Measurements from ENCODE around the gene BCAM. TPM values are rescaled to one million over a fixed set of nuclear protein-coding genes. Genes with fewer than 3 reads are reported as not detected.

The BCAM gene
- total RNA-seq, 1 experiment from 2014 or later: 78.7 TPM

GRCh38 chr19:44817725-44818465 lies 9.0 kb downstream of the BCAM start:
- CTCF ChIA-PET: interaction anchor here (0.6 kb wide), 1 partner anchor 490 kb away, joined by 3 read pairs; no protein-coding TSS in a partner anchor
- Histone ChIP-seq H4K20me1 (ENCODE audit: insufficient read depth) (no peaks in the 10 kb centered on the region), H3K27ac (ENCODE audit: low read depth, low read length) (no peak overlapping the region), H3K9ac (ENCODE audit: low read length) (no peak overlapping the region), H3K27me3 (ENCODE audit: insufficient read depth, low read length) (no peaks in the 10 kb centered on the region), H3K4me1 (ENCODE audit: control insufficient read depth in 1 of 2, insufficient read depth in 2 of 2, low read length in 2 of 2) (no peaks in the 10 kb centered on the region), H3K4me3 (replicated peaks in 1 of 2; ENCODE audit: low read depth in 1 of 2, low read length in 2 of 2) (no peak overlapping the region), H3K79me2 (ENCODE audit: insufficient read depth, low read length) (no peaks in the 10 kb centered on the region), H3K4me2 (ENCODE audit: low read length) (no peak overlapping the region), H2AFZ (ENCODE audit: low read depth, low read length, poor library complexity, severe bottlenecking) (no peak overlapping the region), H3K9me2 (ENCODE audit: insufficient read depth) (no peaks in the 10 kb centered on the region), H3K36me3 (ENCODE audit: control insufficient read depth in 1 of 2, insufficient read depth in 2 of 2, low read length in 2 of 2) (peaks cover 9 to 10% of the 10 kb centered on the region in 2 experiments; a peak in 3 of 4 replicates), H3K9me3 (ENCODE audit: control insufficient read depth in 1 of 2, insufficient read depth in 1 of 2, low read depth in 1 of 2, low read length in 2 of 2) (no peaks in the 10 kb centered on the region)
- POLR2A ChIA-PET: no interaction called here
- RAD21 ChIA-PET (ENCODE audit: low non-redundant PET in 1 of 2, low total read pairs in 2 of 2, uncharacterized antibody in 2 of 2, unreplicated experiment in 2 of 2): no interaction called here
- BruUV-seq (replicated peaks): no TSS peak
- ATAC-seq (no peak), DNase-seq (ENCODE audit: low read depth, low spot score) (no peak)
- intact Hi-C loops (cut with micrococcal nuclease): no loop called here
- no peak for TF ChIP-seq POLR2A (IDR thresholded peaks at IDR 0.05; ENCODE audit: borderline replicate concordance, extremely low read depth, insufficient read depth, insufficient read length)
- TF ChIP-seq JUND (IDR thresholded peaks at IDR 0.05): no peak

DNA sequence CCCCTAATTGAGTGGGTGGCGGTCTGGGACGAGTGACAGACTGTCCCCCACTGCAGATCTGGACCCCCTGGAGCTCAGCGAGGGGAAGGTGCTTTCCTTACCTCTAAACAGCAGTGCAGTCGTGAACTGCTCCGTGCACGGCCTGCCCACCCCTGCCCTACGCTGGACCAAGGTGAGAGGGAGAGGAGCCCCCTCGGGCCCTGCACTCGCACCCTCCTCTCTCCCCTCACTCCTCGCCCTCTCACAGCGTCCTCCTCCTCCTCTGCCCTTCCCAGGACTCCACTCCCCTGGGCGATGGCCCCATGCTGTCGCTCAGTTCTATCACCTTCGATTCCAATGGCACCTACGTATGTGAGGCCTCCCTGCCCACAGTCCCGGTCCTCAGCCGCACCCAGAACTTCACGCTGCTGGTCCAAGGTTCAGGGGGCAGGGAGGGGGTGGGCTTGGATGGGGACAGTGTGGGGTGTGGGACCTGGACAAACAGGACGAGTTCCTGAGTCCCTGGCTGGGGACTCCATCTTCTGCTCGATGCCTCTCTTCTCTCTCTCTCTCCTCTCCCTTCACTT lies 9.6 kb downstream of the BCAM start:
- TF ChIP-seq MAX (IDR thresholded peaks at IDR 0.05) (no peak), ELF1 (IDR thresholded peaks at IDR 0.05; ENCODE audit: borderline replicate concordance, low read depth) (no peak), CTCF (IDR thresholded peaks at IDR 0.05 in 2 of 3, conservative IDR thresholded peaks at IDR 0.05 in 1 of 3; ENCODE audit: borderline replicate concordance in 1 of 3, insufficient read depth in 1 of 3, low read depth in 2 of 3, low read length in 2 of 3) (no peak), CBX3 (IDR thresholded peaks at IDR 0.05; ENCODE audit: low read depth) (no peak), EGR1 (IDR thresholded peaks at IDR 0.05; ENCODE audit: low read depth) (no peak), RAD21 (IDR thresholded peaks at IDR 0.05; ENCODE audit: low read depth) (no peak), EZH2 (IDR thresholded peaks at IDR 0.05) (no peak), FOSL1 (IDR thresholded peaks at IDR 0.05; ENCODE audit: low read depth) (no peak), SP1 (IDR thresholded peaks at IDR 0.05; ENCODE audit: low read depth) (no peak)
- H3K4me2 ChIP-seq (ENCODE audit: low read length): no peak overlapping the region
- DNase-seq (ENCODE audit: low read depth, low spot score) (no peak), ATAC-seq (no peak)
- H3K4me1 ChIP-seq (ENCODE audit: control insufficient read depth in 1 of 2, insufficient read depth in 2 of 2, low read length in 2 of 2): no peaks in the 10 kb centered on the region
- ChIA-PET CTCF (interaction anchor here (0.6 kb wide), 1 partner anchor 489 kb away, joined by 3 read pairs; no protein-coding TSS in a partner anchor), RAD21 (ENCODE audit: low non-redundant PET in 1 of 2, low total read pairs in 2 of 2, uncharacterized antibody in 2 of 2, unreplicated experiment in 2 of 2) (no interaction called here), POLR2A (interaction anchor here (1.1 kb wide), 1 partner anchor 11 kb away, joined by 3 read pairs; no protein-coding TSS in a partner anchor)
- no peaks in the 10 kb centered on the region for H3K9me2 ChIP-seq (ENCODE audit: insufficient read depth)
- no peak overlapping the region for H3K4me3 ChIP-seq (replicated peaks in 1 of 2; ENCODE audit: low read depth in 1 of 2, low read length in 2 of 2)
- no peaks in the 10 kb centered on the region for H3K27me3 ChIP-seq (ENCODE audit: insufficient read depth, low read length)
- no peaks in the 10 kb centered on the region for H3K9me3 ChIP-seq (ENCODE audit: control insufficient read depth in 1 of 2, insufficient read depth in 1 of 2, low read depth in 1 of 2, low read length in 2 of 2)
- no peak overlapping the region for H2AFZ ChIP-seq (ENCODE audit: low read depth, low read length, poor library complexity, severe bottlenecking)
- H3K79me2 ChIP-seq (ENCODE audit: insufficient read depth, low read length): no peaks in the 10 kb centered on the region
- no peak overlapping the region for H3K27ac ChIP-seq (ENCODE audit: low read depth, low read length)
- no peak overlapping the region for H3K9ac ChIP-seq (ENCODE audit: low read length)
- H3K36me3 ChIP-seq (ENCODE audit: control insufficient read depth in 1 of 2, insufficient read depth in 2 of 2, low read length in 2 of 2): peaks cover 5 to 10% of the 10 kb centered on the region in 2 experiments; a peak in 3 of 4 replicates
- no TSS peak for BruUV-seq (replicated peaks)
- intact Hi-C loops (cut with micrococcal nuclease): no loop called here
- H4K20me1 ChIP-seq (ENCODE audit: insufficient read depth): no peaks in the 10 kb centered on the region

Measured in HCT116 (cell line).